Measurements from ENCODE around the gene GSTM3.

GRCh38 chr1:109776206-109776835, 35.5 kb upstream of the GSTM3 start:
- TF ChIP-seq, protein P1, sequence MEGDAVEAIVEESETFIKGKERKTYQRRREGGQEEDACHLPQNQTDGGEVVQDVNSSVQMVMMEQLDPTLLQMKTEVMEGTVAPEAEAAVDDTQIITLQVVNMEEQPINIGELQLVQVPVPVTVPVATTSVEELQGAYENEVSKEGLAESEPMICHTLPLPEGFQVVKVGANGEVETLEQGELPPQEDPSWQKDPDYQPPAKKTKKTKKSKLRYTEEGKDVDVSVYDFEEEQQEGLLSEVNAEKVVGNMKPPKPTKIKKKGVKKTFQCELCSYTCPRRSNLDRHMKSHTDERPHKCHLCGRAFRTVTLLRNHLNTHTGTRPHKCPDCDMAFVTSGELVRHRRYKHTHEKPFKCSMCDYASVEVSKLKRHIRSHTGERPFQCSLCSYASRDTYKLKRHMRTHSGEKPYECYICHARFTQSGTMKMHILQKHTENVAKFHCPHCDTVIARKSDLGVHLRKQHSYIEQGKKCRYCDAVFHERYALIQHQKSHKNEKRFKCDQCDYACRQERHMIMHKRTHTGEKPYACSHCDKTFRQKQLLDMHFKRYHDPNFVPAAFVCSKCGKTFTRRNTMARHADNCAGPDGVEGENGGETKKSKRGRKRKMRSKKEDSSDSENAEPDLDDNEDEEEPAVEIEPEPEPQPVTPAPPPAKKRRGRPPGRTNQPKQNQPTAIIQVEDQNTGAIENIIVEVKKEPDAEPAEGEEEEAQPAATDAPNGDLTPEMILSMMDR (IDR thresholded peaks at IDR 0.05): no peak
- TF ChIP-seq ZFX (IDR thresholded peaks at IDR 0.05; ENCODE audit: borderline replicate concordance): no peak

Measured in 22Rv1 (cell line).